ENCODE data around the gene TEDC1.

The TEDC1 gene

DNA sequence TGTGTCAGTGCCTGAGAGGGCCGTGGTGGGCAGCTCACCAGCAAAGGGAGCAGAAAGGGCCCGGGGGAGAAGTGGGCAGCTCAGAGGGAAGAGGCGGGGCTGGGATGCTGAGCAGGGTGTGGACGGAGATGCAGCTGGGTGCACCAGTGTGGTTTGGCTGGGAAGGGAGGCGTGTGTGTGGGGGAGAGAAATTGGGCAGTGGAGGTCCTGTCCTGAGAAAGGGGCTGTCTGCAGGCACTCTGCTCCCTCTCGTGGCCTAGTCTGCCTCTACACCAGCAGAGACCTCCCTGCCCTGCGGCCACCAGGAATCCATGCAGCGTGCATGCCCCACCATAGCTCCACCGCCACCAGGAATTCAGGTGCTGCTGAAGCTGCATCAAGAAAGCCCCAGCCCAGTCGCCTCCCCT, 41.7 kb downstream of the TEDC1 start:
- no peak overlapping the region for H3K4me3 ChIP-seq (ENCODE audit: low read depth in 1 of 2, low read length in 1 of 2)
- TF ChIP-seq, protein P1, sequence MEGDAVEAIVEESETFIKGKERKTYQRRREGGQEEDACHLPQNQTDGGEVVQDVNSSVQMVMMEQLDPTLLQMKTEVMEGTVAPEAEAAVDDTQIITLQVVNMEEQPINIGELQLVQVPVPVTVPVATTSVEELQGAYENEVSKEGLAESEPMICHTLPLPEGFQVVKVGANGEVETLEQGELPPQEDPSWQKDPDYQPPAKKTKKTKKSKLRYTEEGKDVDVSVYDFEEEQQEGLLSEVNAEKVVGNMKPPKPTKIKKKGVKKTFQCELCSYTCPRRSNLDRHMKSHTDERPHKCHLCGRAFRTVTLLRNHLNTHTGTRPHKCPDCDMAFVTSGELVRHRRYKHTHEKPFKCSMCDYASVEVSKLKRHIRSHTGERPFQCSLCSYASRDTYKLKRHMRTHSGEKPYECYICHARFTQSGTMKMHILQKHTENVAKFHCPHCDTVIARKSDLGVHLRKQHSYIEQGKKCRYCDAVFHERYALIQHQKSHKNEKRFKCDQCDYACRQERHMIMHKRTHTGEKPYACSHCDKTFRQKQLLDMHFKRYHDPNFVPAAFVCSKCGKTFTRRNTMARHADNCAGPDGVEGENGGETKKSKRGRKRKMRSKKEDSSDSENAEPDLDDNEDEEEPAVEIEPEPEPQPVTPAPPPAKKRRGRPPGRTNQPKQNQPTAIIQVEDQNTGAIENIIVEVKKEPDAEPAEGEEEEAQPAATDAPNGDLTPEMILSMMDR (IDR thresholded peaks at IDR 0.05), result no peak
- peaks cover 55% of the 10 kb centered on the region for H3K27me3 ChIP-seq
- no peaks in the 10 kb centered on the region for H3K36me3 ChIP-seq
- H3K9me3 ChIP-seq, result no peaks in the 10 kb centered on the region
- H3K27ac ChIP-seq, result no peak overlapping the region
- H3K4me1 ChIP-seq (ENCODE audit: control insufficient read depth in 1 of 2, insufficient read depth in 1 of 2, low read depth in 1 of 2, low read length in 1 of 2), result peaks cover 12% of the 10 kb centered on the region in 2 experiments

DNA sequence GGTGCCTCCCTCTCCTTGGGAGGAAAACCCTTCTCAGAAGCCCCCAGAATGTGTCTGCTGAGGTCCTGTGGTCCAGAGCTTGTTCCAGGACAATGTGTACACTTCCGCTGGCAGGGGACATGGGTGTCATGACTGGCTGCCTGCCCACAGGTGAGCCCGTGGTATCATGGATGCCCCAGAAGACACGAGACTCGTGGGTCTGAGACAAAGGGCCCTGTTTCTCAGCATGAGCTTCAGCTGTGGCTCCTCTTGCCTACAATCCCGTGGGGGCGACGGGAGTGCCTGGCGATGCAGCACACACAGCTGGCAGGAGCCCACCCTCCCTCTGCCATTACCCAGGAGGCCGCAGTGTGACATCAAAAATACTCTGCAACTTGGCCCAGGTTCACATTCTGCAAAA, 42.3 kb downstream of the TEDC1 start:
- no peak overlapping the region for H3K27ac ChIP-seq
- H3K4me1 ChIP-seq (ENCODE audit: control insufficient read depth in 1 of 2, insufficient read depth in 1 of 2, low read depth in 1 of 2, low read length in 1 of 2), result peaks cover 6 to 8% of the 10 kb centered on the region in 2 experiments
- H3K9me3 ChIP-seq, result no peaks in the 10 kb centered on the region
- H3K4me3 ChIP-seq (ENCODE audit: low read depth in 1 of 2, low read length in 1 of 2), result no peak overlapping the region
- no peaks in the 10 kb centered on the region for H3K36me3 ChIP-seq
- TF ChIP-seq, protein P1 (IDR thresholded peaks at IDR 0.05), result no peak
- peaks cover 55% of the 10 kb centered on the region for H3K27me3 ChIP-seq

DNA sequence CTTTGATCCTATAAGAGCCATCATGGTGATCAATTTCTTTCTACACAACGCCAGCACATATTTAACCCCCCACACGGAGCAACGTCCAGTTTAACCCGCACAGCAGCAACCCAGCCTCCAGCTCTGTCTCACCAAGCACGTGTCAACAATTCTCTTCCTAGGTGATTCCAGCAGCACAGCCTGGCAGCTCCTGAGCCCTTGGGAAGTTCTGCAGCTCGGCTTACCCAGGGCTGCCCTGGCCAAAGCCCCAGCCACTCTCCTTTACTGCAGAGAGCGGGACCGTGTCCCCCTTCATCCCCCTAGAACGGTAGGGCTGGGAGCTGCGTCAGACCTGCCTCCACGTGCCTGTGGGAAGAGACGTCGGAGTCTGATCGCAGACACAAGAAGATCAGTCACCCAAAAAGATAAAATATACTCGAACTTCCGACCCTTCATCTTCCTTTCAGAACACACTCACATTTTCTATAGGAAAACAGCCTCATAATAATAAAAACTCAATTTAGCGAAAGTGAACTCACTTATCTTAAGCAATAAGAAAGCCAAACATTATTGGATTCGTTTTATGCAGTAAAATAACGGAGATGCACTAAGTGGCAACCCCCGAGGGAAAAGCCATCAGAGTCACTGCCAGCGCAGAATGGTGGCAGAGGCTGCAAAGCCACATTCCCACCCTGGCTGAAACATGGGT, 42.9 kb downstream of the TEDC1 start:
- Histone ChIP-seq H3K27ac (no peak overlapping the region), H3K9me3 (no peaks in the 10 kb centered on the region), H3K27me3 (peaks cover 55% of the 10 kb centered on the region), H3K36me3 (no peaks in the 10 kb centered on the region), H3K4me1 (ENCODE audit: control insufficient read depth in 1 of 2, insufficient read depth in 1 of 2, low read depth in 1 of 2, low read length in 1 of 2) (peaks cover 0 to 3% of the 10 kb centered on the region in 2 experiments), H3K4me3 (ENCODE audit: low read depth in 1 of 2, low read length in 1 of 2) (no peak overlapping the region)
- TF ChIP-seq, protein P1 (IDR thresholded peaks at IDR 0.05), result no peak

DNA sequence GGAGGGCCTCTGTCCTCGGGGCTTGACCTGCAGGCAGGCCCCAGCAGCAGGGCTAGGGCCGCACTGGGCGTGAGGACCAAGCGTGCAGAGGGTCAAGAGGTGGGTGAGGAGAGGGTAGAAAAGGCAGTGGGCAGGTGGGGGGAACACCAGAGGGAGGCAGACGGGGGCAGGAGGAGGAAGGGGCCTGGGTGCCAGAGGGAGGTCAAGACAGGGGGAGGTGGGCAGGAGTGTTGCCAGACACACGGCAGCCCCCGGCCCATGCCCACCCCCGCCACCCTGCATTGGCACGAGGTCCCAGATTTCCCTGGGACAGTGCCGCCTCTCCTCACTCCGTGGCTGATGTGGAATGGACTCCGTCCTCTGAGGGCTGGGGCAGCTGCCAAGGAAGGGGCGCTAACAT, 43.5 kb downstream of the TEDC1 start:
- peaks cover 53% of the 10 kb centered on the region for H3K27me3 ChIP-seq
- no peaks in the 10 kb centered on the region for H3K4me1 ChIP-seq (ENCODE audit: control insufficient read depth in 1 of 2, insufficient read depth in 1 of 2, low read depth in 1 of 2, low read length in 1 of 2)

DNA sequence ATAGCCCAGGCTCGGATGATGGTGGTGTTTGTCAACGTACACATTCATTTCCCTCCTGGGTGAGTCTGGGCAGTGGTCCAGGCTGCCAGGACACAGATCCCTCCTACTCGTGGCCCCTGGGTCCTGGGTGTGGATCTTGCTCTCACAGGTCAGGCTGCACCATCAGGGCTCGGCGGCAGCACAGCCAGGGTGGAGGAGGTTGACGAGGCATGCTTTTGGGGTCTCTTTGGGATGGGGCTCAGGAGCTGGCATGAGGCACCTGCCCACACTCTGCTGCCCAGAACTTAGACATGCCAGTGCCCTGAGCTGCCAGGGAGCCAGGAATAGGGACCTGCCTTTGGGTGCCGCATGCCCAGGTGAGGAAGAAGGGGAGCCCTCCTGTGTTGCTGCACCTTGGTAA, 45.0 kb downstream of the TEDC1 start:
- Histone ChIP-seq H3K27ac (no peak overlapping the region), H3K9me3 (no peaks in the 10 kb centered on the region), H3K4me3 (ENCODE audit: low read depth in 1 of 2, low read length in 1 of 2) (no peak overlapping the region), H3K27me3 (peaks cover 39% of the 10 kb centered on the region), H3K4me1 (ENCODE audit: control insufficient read depth in 1 of 2, insufficient read depth in 1 of 2, low read depth in 1 of 2, low read length in 1 of 2) (no peaks in the 10 kb centered on the region), H3K36me3 (no peaks in the 10 kb centered on the region)
- TF ChIP-seq, protein P1 (IDR thresholded peaks at IDR 0.05), result no peak

More for the DNA sequence above, 43.5 kb downstream of the TEDC1 start:
- no peaks in the 10 kb centered on the region for H3K9me3 ChIP-seq
- TF ChIP-seq, protein P1 (IDR thresholded peaks at IDR 0.05), result no peak
- no peaks in the 10 kb centered on the region for H3K36me3 ChIP-seq
- no peak overlapping the region for H3K27ac ChIP-seq
- no peak overlapping the region for H3K4me3 ChIP-seq (ENCODE audit: low read depth in 1 of 2, low read length in 1 of 2)
